Prostate gland (tissue), 2 donors: ENCODE results near the gene ENPP7. TPM values are rescaled to one million over a fixed set of nuclear protein-coding genes. Genes with fewer than 3 reads are reported as not detected.

Source experiments
- DNase-seq: peaks from one replicate; pipeline ENCODE4 v3.0.0-alpha.2; 2019; ENCODE audit warnings: low spot score
- H3K27ac ChIP-seq, 2 donors: fragments of 200-600 bp; sonication (generic); 2 replicates each; pipeline ENCODE4 v1.5.1; 2017 to 2019
- H3K27me3 ChIP-seq: fragments of 200-600 bp; sonication (generic); replicated peaks from 2 replicates; pipeline ENCODE4 v1.5.1; 2019; ENCODE audit not compliant: insufficient read depth
- H3K36me3 ChIP-seq, 2 donors: fragments of 200-600 bp; sonication (generic); 1 replicate in 1 of 2; 2 replicates in 1 of 2; pipeline versions ENCODE4 v1.5.1 to v1.8.1; 2017 to 2019
- H3K4me1 ChIP-seq: fragments of 200-600 bp; sonication (generic); replicated peaks from 2 replicates; pipeline ENCODE4 v1.5.1; 2019
- H3K4me3 ChIP-seq, 2 donors: fragments of 200-600 bp; sonication (generic); 2 replicates each; pipeline ENCODE4 v1.5.1; 2017 to 2019
- H3K9me3 ChIP-seq: fragments of 200-600 bp; sonication (generic); 2 replicates; pipeline ENCODE4 v1.5.1; 2017
- CTCF ChIP-seq, 4 experiments: fragments of 200-600 bp in 2 of 4; fragments of 450-650 bp in 2 of 4; sonication (generic) in 2 of 4; IDR thresholded peaks; 1 replicate in 3 of 4; 2 replicates in 1 of 4; pipeline ENCODE4 v1.5.1; 2016 to 2019; ENCODE audit warnings: antibody characterized with exemption in 4 of 4, mild to moderate bottlenecking in 2 of 4, moderate library complexity in 2 of 4
- POLR2A ChIP-seq: fragments of 450-650 bp; IDR thresholded peaks from one replicate; pipeline ENCODE4 v1.6.1; 2016; ENCODE audit warnings: antibody characterized with exemption, mild to moderate bottlenecking
- POLR2AphosphoS5 ChIP-seq: sonication (generic); formaldehyde crosslinking; IDR thresholded peaks from one replicate; pipeline ENCODE4 v1.6.1; 2017; ENCODE audit warnings: antibody characterized with exemption
- WGBS: methylation state at CpG from one replicate; pipeline ENCODE4 v1.1.5; 2018; 5-methylcytosine and 5-hydroxymethylcytosine counted together
- intact Hi-C: fragments of 100-400 bp; cut with DNase I; formaldehyde crosslinking; loops from one replicate; pipeline ENCODE4 v1.14.2; 2022
- total RNA-seq, 2 donors: library from RNA; depleted of rRNA; stranded (reverse); fragments of >200 nt; gene quantifications; one replicate each; pipeline ENCODE4 v1.1.0, GENCODE V29; 2016

The ENPP7 gene
- total RNA-seq, 2 donors from 2014 or later = not detected

- no peaks in the 10 kb centered on the region for H3K9me3 ChIP-seq
- H3K27ac ChIP-seq = no peak overlapping the region
- 98% methylated on average over 15 of the region's 15 CpGs for WGBS
- intact Hi-C loops = no loop called here
- TF ChIP-seq CTCF (IDR thresholded peaks at IDR 0.05) (no peak), POLR2A (no peak), POLR2AphosphoS5 (no peak)
- no peak overlapping the region for H3K4me3 ChIP-seq
- no peaks in the 10 kb centered on the region for H3K36me3 ChIP-seq
- DNase-seq = no peak
- H3K4me1 ChIP-seq = no peaks in the 10 kb centered on the region
- H3K27me3 ChIP-seq = no peaks in the 10 kb centered on the region
These were observed 26.5 kb downstream of the ENPP7 start for GRCh38 chr17:79757140-79757745.

- Histone ChIP-seq H3K4me1 (no peaks in the 10 kb centered on the region), H3K9me3 (no peaks in the 10 kb centered on the region), H3K36me3 (no peaks in the 10 kb centered on the region), H3K4me3 (no peak overlapping the region), H3K27me3 (no peaks in the 10 kb centered on the region), H3K27ac (no peak overlapping the region)
- TF ChIP-seq POLR2AphosphoS5 (no peak), CTCF (IDR thresholded peaks at IDR 0.05) (no peak), POLR2A (no peak)
- WGBS = 96% methylated on average over 6 of the region's 6 CpGs
- DNase-seq = no peak
- intact Hi-C loops = no loop called here
These were observed 27.5 kb downstream of the ENPP7 start for GRCh38 chr17:79758271-79758670.

GRCh38 chr17:79760197-79760906 is 29.6 kb downstream of the ENPP7 start:
- H3K36me3 ChIP-seq = no peaks in the 10 kb centered on the region
- H3K9me3 ChIP-seq = no peaks in the 10 kb centered on the region
- intact Hi-C loops = no loop called here
- DNase-seq = no peak
- H3K4me1 ChIP-seq = no peaks in the 10 kb centered on the region
- no peaks in the 10 kb centered on the region for H3K27me3 ChIP-seq
- TF ChIP-seq POLR2A = no peak
- no peak for TF ChIP-seq POLR2AphosphoS5
- TF ChIP-seq CTCF (IDR thresholded peaks at IDR 0.05) = no peak
- no peak overlapping the region for H3K4me3 ChIP-seq
- 75% methylated on average over 21 of the region's 21 CpGs for WGBS
- no peak overlapping the region for H3K27ac ChIP-seq

- no peaks in the 10 kb centered on the region for H3K9me3 ChIP-seq
- H3K36me3 ChIP-seq = no peaks in the 10 kb centered on the region
- intact Hi-C loops = no loop called here
- H3K27ac ChIP-seq = no peak overlapping the region
- no peak for DNase-seq
- H3K4me3 ChIP-seq = no peak overlapping the region
- no peak for TF ChIP-seq POLR2A
- TF ChIP-seq CTCF (IDR thresholded peaks at IDR 0.05) = no peak
- TF ChIP-seq POLR2AphosphoS5 = no peak
- no peaks in the 10 kb centered on the region for H3K27me3 ChIP-seq
- no peaks in the 10 kb centered on the region for H3K4me1 ChIP-seq
- 78% methylated on average over 19 of the region's 19 CpGs for whole genome bisulfite sequencing
These were observed 31.3 kb downstream of the ENPP7 start for GRCh38 chr17:79761894-79762589.
